Measurements from ENCODE around the gene CXCR3.

The CXCR3 gene

DNA sequence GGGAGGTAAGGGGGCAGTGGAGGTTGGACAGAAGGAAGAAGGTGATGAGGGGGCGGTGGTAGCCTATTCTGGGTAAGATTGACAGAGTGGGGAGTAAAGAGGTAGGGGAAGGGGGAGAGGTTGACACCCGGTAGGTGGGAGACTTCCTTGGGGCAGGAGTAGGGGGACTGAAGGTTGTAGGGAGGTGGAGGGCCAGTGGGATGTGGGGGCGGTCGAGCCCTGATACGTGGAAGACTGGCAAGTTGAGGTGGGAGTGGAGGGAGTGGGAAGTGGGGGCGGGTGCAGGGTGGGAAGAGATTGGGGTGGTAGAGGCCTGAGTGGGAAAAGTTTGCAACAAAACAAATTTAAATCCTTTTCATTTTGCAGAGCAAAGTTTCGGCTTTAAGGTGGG is 38.3 kb downstream of the CXCR3 start:
- H3K79me2 ChIP-seq (ENCODE audit: control insufficient read depth, low read length) = no peaks in the 10 kb centered on the region
- no peaks in the 10 kb centered on the region for H3K9me2 ChIP-seq (replicated peaks; ENCODE audit: control insufficient read depth, low read length)
- no peak overlapping the region for H3K27ac ChIP-seq (ENCODE audit: low read depth, low read length)
- H3K4me1 ChIP-seq (ENCODE audit: control insufficient read depth, low read length) = no peaks in the 10 kb centered on the region
- H3K27me3 ChIP-seq (ENCODE audit: control insufficient read depth, low read length) = no peaks in the 10 kb centered on the region
- H3K9me3 ChIP-seq (ENCODE audit: control insufficient read depth, insufficient read depth, low read length) = no peaks in the 10 kb centered on the region
- no peaks in the 10 kb centered on the region for H4K20me1 ChIP-seq (ENCODE audit: control insufficient read depth, insufficient read depth, low read depth, low read length)
- no peak overlapping the region for H3K4me2 ChIP-seq (ENCODE audit: low read length)
- H3F3A ChIP-seq (ENCODE audit: control insufficient read depth, insufficient read depth) = no peaks in the 10 kb centered on the region
- TF ChIP-seq CTCF (IDR thresholded peaks at IDR 0.05; ENCODE audit: low read depth, low read length, poor library complexity, severe bottlenecking) (no peak), EZH2phosphoT487 (IDR thresholded peaks at IDR 0.05; ENCODE audit: borderline replicate concordance, low read length) (no peak)
- H3K4me3 ChIP-seq (ENCODE audit: low read length) = no peak overlapping the region
- H3K36me3 ChIP-seq (ENCODE audit: control insufficient read depth, low read length) = peaks cover 21% of the 10 kb centered on the region

GRCh38 chrX:71579136-71579989 is 38.9 kb downstream of the CXCR3 start:
- H3K27me3 ChIP-seq (ENCODE audit: control insufficient read depth, low read length) = no peaks in the 10 kb centered on the region
- H3K36me3 ChIP-seq (ENCODE audit: control insufficient read depth, low read length) = peaks cover 27% of the 10 kb centered on the region
- no peak overlapping the region for H3K4me3 ChIP-seq (ENCODE audit: low read length)
- TF ChIP-seq CTCF (IDR thresholded peaks at IDR 0.05; ENCODE audit: low read depth, low read length, poor library complexity, severe bottlenecking) = no peak
- no peak for TF ChIP-seq EZH2phosphoT487 (IDR thresholded peaks at IDR 0.05; ENCODE audit: borderline replicate concordance, low read length)
- H3F3A ChIP-seq (ENCODE audit: control insufficient read depth, insufficient read depth) = no peaks in the 10 kb centered on the region
- no peaks in the 10 kb centered on the region for H3K79me2 ChIP-seq (ENCODE audit: control insufficient read depth, low read length)
- H3K27ac ChIP-seq (ENCODE audit: low read depth, low read length) = no peak overlapping the region
- no peak overlapping the region for H3K4me2 ChIP-seq (ENCODE audit: low read length)
- no peaks in the 10 kb centered on the region for H3K9me2 ChIP-seq (replicated peaks; ENCODE audit: control insufficient read depth, low read length)
- no peaks in the 10 kb centered on the region for H4K20me1 ChIP-seq (ENCODE audit: control insufficient read depth, insufficient read depth, low read depth, low read length)
- H3K4me1 ChIP-seq (ENCODE audit: control insufficient read depth, low read length) = no peaks in the 10 kb centered on the region
- H3K9me3 ChIP-seq (ENCODE audit: control insufficient read depth, insufficient read depth, low read length) = no peaks in the 10 kb centered on the region

DNA sequence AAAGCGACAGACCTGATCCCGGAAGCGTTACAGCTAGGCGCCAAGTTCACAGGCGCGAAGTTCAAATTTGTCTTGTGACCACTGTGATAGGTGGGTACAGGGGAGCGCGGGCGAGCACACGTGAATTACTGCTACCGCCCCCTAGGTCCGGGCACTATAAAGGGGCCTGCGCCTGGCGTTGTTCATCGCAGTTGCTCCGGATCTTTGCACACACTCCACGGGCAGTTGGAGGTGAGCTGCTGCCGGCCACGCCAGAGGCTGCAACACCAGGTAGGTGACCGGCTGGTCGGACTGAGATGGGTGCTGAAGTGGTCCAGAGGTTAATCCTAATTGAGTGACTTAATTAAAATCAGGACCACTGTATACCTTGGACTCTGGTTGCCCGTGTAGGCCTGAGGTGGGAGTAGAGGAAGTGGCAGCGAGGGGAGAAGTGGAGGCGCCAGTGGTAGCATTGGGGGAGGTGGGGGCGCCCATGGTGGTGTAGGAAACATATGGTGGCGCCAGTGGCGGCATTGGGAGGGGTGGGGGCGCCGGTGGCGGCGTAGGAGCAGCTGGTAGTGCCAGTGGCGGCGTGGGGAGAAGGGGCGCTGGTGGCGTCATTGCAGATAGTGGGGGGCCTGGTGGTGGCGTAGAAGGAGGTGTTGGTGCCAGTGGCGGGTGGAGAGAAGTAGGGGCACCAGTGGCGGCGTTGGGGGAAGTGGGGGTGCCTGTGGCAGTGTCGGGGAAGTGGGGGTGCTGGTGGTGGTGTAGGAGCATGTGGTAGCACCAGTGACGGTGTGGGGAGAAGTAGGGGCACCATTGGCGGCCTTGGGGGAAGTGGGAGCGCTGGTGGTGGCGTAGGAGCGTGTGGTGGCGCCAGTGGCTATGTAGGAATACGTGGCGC is 39.8 kb downstream of the CXCR3 start, which contains the start of gene GCNA:
TSS of gene GCNA (plus strand) at position 185 of the 883 bp plus-strand sequence. CDS start 2,385 bp downstream, outside the sequence.
- Histone ChIP-seq H3K9me2 (replicated peaks; ENCODE audit: control insufficient read depth, low read length) (no peaks in the 10 kb centered on the region), H3K4me3 (ENCODE audit: low read length) (no peak within 1 kb of the TSS), H3K27me3 (ENCODE audit: control insufficient read depth, low read length) (no peaks in the 10 kb centered on the region), H3K27ac (ENCODE audit: low read depth, low read length) (no peak within 1 kb of the TSS), H3K79me2 (ENCODE audit: control insufficient read depth, low read length) (no peaks in the 10 kb centered on the region), H3K9me3 (ENCODE audit: control insufficient read depth, insufficient read depth, low read length) (no peaks in the 10 kb centered on the region), H3K4me2 (ENCODE audit: low read length) (no peak within 1 kb of the TSS), H3K4me1 (ENCODE audit: control insufficient read depth, low read length) (no peaks in the 10 kb centered on the region), H4K20me1 (ENCODE audit: control insufficient read depth, insufficient read depth, low read depth, low read length) (no peaks in the 10 kb centered on the region), H3K36me3 (ENCODE audit: control insufficient read depth, low read length) (peaks cover 35% of the 10 kb centered on the region), H3F3A (ENCODE audit: control insufficient read depth, insufficient read depth) (no peaks in the 10 kb centered on the region)
- no peak for TF ChIP-seq CTCF (IDR thresholded peaks at IDR 0.05; ENCODE audit: low read depth, low read length, poor library complexity, severe bottlenecking)
- no peak for TF ChIP-seq EZH2phosphoT487 (IDR thresholded peaks at IDR 0.05; ENCODE audit: borderline replicate concordance, low read length)
